GM12878 (cell line): ENCODE measurements around the gene EIF4H. TPM values are rescaled to one million over a fixed set of nuclear protein-coding genes. Genes with fewer than 3 reads are reported as not detected.

Experiments
- ATAC-seq: fragments of 200-7000 bp; cut with Tn5 transposase; 3 replicates; pipeline ENCODE4 v1.9.1; 2020; ENCODE audit warnings: mild to moderate bottlenecking, moderate library complexity
- BruUV-seq: library from RNA; stranded (reverse); fragments of 400-500 nt; replicated peaks from 2 replicates; lab custom pipeline; 2021; lab: Mats Ljungman, UMichigan
- CTCF ChIA-PET: fragments of 300-600 bp; sonication (Branson Sonifier 250); formaldehyde crosslinking; extraction: SDS; loops from one replicate; lab custom pipeline; 2021; ENCODE audit warnings: inconsistent platforms; lab: Yijun Ruan, JAX
- POLR2A ChIA-PET: fragments of 350-600 bp; formaldehyde crosslinking; extraction: SDS; loops from one replicate; lab custom pipeline; 2021; ENCODE audit warnings: inconsistent platforms; lab: Charles Lee
- RAD21 ChIA-PET: fragments of 300-600 bp; sonication (Branson Sonifier 250); formaldehyde crosslinking; loops from one replicate; lab custom pipeline; 2023; ENCODE audit warnings: antibody characterized with exemption; ENCODE audit not compliant: unreplicated experiment; lab: Charles Lee
- SMC1A ChIA-PET: fragments of 300-600 bp; sonication (Branson Sonifier 250); formaldehyde crosslinking; loops from one replicate; lab custom pipeline; 2023; ENCODE audit not compliant: unreplicated experiment, uncharacterized antibody; lab: Charles Lee
- DNase-seq: peaks from one replicate; pipeline ENCODE4 v3.0.0-alpha.2; 2011; ENCODE audit warnings: low read depth, low spot score
- FAIRE-seq: peaks from 3 replicates; lab custom pipeline; 2011; peaks lifted over from hg19 to GRCh38; lab: Jason Lieb, UNC
- H2AFZ ChIP-seq: 2 replicates; pipeline ENCODE4 v1.6.0; 2011; ENCODE audit warnings: low read depth, low read length, control low read depth; ENCODE audit not compliant: control insufficient read depth
- H3K27ac ChIP-seq: 2 replicates; pipeline ENCODE4 v1.5.1; 2011; ENCODE audit warnings: control low read depth; ENCODE audit not compliant: control insufficient read depth, insufficient read depth
- H3K27me3 ChIP-seq, 2 experiments: replicated peaks in 1 of 2; 2 replicates each; pipeline versions ENCODE4 v1.6.0 to v1.6.1; 2011; ENCODE audit warnings: low read length in 1 of 2; ENCODE audit not compliant: control insufficient read depth in 2 of 2, insufficient read depth in 2 of 2
- H3K36me3 ChIP-seq, 2 experiments: 2 replicates each; pipeline ENCODE4 v1.5.1; 2011; ENCODE audit warnings: low read length in 1 of 2; ENCODE audit not compliant: control insufficient read depth in 2 of 2, insufficient read depth in 2 of 2
- H3K4me1 ChIP-seq: 2 replicates; pipeline ENCODE4 v1.6.1; 2011; ENCODE audit warnings: mild to moderate bottlenecking, low read length, moderate library complexity, mixed read lengths; ENCODE audit not compliant: control insufficient read depth, insufficient read depth
- H3K4me2 ChIP-seq: 2 replicates; pipeline ENCODE4 v1.6.0; 2011; ENCODE audit warnings: control low read depth; ENCODE audit not compliant: control insufficient read depth, insufficient read depth
- H3K4me3 ChIP-seq: fragments of 200-600 bp; sonication (generic); 2 replicates; pipeline ENCODE4 v1.5.1; 2016
- H3K79me2 ChIP-seq: 2 replicates; pipeline ENCODE4 v1.6.0; 2011; ENCODE audit warnings: low read length; ENCODE audit not compliant: control insufficient read depth, insufficient read depth
- H3K9ac ChIP-seq: 2 replicates; pipeline ENCODE4 v1.8.0; 2011; ENCODE audit warnings: low read length, control low read depth, mixed read lengths; ENCODE audit not compliant: control insufficient read depth, insufficient read depth
- H3K9me3 ChIP-seq: replicated peaks from 3 replicates; pipeline ENCODE4 v1.5.1; 2011; ENCODE audit warnings: mild to moderate bottlenecking, low read length; ENCODE audit not compliant: control insufficient read depth, insufficient read depth
- H4K20me1 ChIP-seq: 2 replicates; pipeline ENCODE4 v1.6.0; 2011; ENCODE audit not compliant: control insufficient read depth, insufficient read depth
- CHD1 ChIP-seq: IDR thresholded peaks from 2 replicates; pipeline ENCODE4 v1.6.1; 2012; ENCODE audit warnings: low read depth, low read length, improper control_type of control experiment
- CREM ChIP-seq: IDR thresholded peaks from 2 replicates; pipeline ENCODE4 v1.6.1; 2014; ENCODE audit warnings: antibody characterized with exemption, low read depth
- CTCF ChIP-seq, 3 experiments: IDR thresholded peaks in 2 of 3; conservative IDR thresholded peaks in 1 of 3; 2 replicates each; pipeline ENCODE4 v1.5.1; 2011; ENCODE audit warnings: low read depth in 3 of 3, low read length in 3 of 3, mild to moderate bottlenecking in 3 of 3, control low read depth in 2 of 3, moderate library complexity in 2 of 3, inconsistent platforms in 1 of 3, mixed read lengths in 1 of 3; ENCODE audit not compliant: control insufficient read depth in 2 of 3, insufficient read depth in 1 of 3; ENCODE audit errors: extremely low read depth in 1 of 3
- ELK1 ChIP-seq: IDR thresholded peaks from 2 replicates; pipeline ENCODE4 v1.6.1; 2012; ENCODE audit warnings: low read depth, low read length, improper control_type of control experiment
- HDGF ChIP-seq: fragments of 450-650 bp; IDR thresholded peaks from 2 replicates; pipeline ENCODE4 v1.6.1; 2016; ENCODE audit warnings: antibody characterized with exemption
- JUND ChIP-seq: IDR thresholded peaks from 2 replicates; pipeline ENCODE4 v1.6.1; 2012; ENCODE audit warnings: low read depth, mild to moderate bottlenecking, low read length, improper control_type of control experiment, moderate library complexity
- KAT2A ChIP-seq: conservative IDR thresholded peaks from 2 replicates; pipeline ENCODE4 v1.6.1; 2011; ENCODE audit warnings: low read depth, low read length; ENCODE audit not compliant: control insufficient read depth
- MTA3 ChIP-seq: IDR thresholded peaks from 2 replicates; pipeline ENCODE4 v1.6.1; 2012; ENCODE audit warnings: low read length, inconsistent platforms, borderline replicate concordance
- SIN3A ChIP-seq: IDR thresholded peaks from 2 replicates; pipeline ENCODE4 v1.6.1; 2012; ENCODE audit warnings: low read depth, low read length, improper control_type of control experiment
- SMC3 ChIP-seq: IDR thresholded peaks from 2 replicates; pipeline ENCODE4 v1.6.1; 2011; ENCODE audit warnings: low read length, improper control_type of control experiment, borderline replicate concordance
- ZNF384 ChIP-seq: IDR thresholded peaks from 2 replicates; pipeline ENCODE4 v1.6.1; 2012; ENCODE audit warnings: low read depth, mild to moderate bottlenecking, low read length, improper control_type of control experiment, borderline replicate concordance
- whole genome bisulfite sequencing: methylation state at CpG from one replicate; pipeline ENCODE4 v1.1.6; 2016; ENCODE audit warnings: low lambda C conversion rate; ENCODE audit not compliant: insufficient replicate concordance, insufficient coverage; ENCODE audit errors: missing lambda C conversion rate; 5-methylcytosine and 5-hydroxymethylcytosine counted together
- in situ Hi-C: fragments of 300-500 bp; cut with MboI; formaldehyde crosslinking; loops from 9 replicates; pipeline ENCODE4 v1.14.3; 2018; ENCODE audit warnings: mixed read lengths
- intact Hi-C: fragments of 100-400 bp; cut with micrococcal nuclease; formaldehyde crosslinking; loops from one replicate; pipeline ENCODE4 v1.14.2; 2022; ENCODE audit not compliant: unreplicated experiment
- polyA plus RNA-seq, 11 experiments: library from polyadenylated mRNA; depleted of rRNA in 4 of 11; unstranded in 6 of 11; stranded (reverse) in 5 of 11; fragments of >200 nt; fragmentation: Nextera tagmentation in 4 of 11; fragmentation: Illumina TruSeq in 1 of 11; extraction: Ambion mirVana in 4 of 11; extraction: Trizol in 1 of 11; gene quantifications; 1 replicate in 1 of 11; 2 replicates in 10 of 11; pipeline versions ENCODE4 v1.2.1 to v1.2.3, GENCODE V29; 2011 to 2016; ENCODE audit warnings: inconsistent platforms in 2 of 11, missing spikeins in 2 of 11, low read depth in 1 of 11
- total RNA-seq, 4 experiments: library from RNA; depleted of rRNA in 3 of 4; stranded (reverse); fragments of >200 nt in 3 of 4; fragmentation: Illumina TruSeq in 1 of 4; extraction: Trizol in 1 of 4; gene quantifications; 2 replicates each; pipeline versions ENCODE4 v1.2.1 to v1.2.3, GENCODE V29; 2013 to 2021

EIF4H gene
- total and polyA plus RNA-seq, 10 of the 15 experiments (the other 5 are each of a cell fraction or from before 2014, with no cell fraction given), result 9.9 to 443 (median 258) TPM

- 96% methylated on average over 4 of the region's 4 CpGs for WGBS
These were observed 66.3 kb downstream of the EIF4H start for GRCh38 chr7:74240482-74240881.

More at GRCh38 chr7:74240482-74240881, 66.3 kb downstream of the EIF4H start:
- Histone ChIP-seq H2AFZ (no peak overlapping the region), H3K4me2 (no peak overlapping the region), H4K20me1 (no peaks in the 10 kb centered on the region), H3K4me1 (peaks cover 7% of the 10 kb centered on the region), H3K79me2 (no peaks in the 10 kb centered on the region; the same call in none of the 2 replicates), H3K4me3 (no peak overlapping the region), H3K9ac (no peak overlapping the region), H3K27ac (no peak overlapping the region), H3K9me3 (no peaks in the 10 kb centered on the region), H3K27me3 (no peaks in the 10 kb centered on the region), H3K36me3 (peaks cover 44 to 45% of the 10 kb centered on the region in 2 experiments)
- ATAC-seq, result no peak
- FAIRE-seq, result no peak
- ChIA-PET SMC1A (interaction anchor here (0.9 to 2.1 kb wide), 2 partner anchors 9 to 22 kb away, joined by 4 to 9 read pairs; no protein-coding TSS in a partner anchor), CTCF (interaction anchor here (2.0 kb wide), 1 partner anchor 161 kb away, joined by 5 read pairs; no protein-coding TSS in a partner anchor), RAD21 (interaction anchor here (0.7 to 1.8 kb wide), 2 partner anchors 24 to 161 kb away, joined by 3 to 6 read pairs; no protein-coding TSS in a partner anchor), POLR2A (interaction anchor here (0.7 to 1.8 kb wide), 2 partner anchors 14 to 23 kb away, joined by 4 to 5 read pairs; partner anchors contain the start of gene RFC2)
- no peak for DNase-seq
- TF ChIP-seq CTCF (IDR thresholded peaks at IDR 0.05 in 2 of 3, conservative IDR thresholded peaks at IDR 0.05 in 1 of 3; ENCODE audit: control insufficient read depth in 2 of 3, extremely low read depth in 1 of 3, insufficient read depth in 1 of 3, low read depth in 3 of 3, low read length in 3 of 3) (no peak), JUND (no peak), KAT2A (no peak), SIN3A (no peak), HDGF (no peak), CREM (no peak), SMC3 (no peak), CHD1 (no peak), MTA3 (no peak), ZNF384 (no peak), ELK1 (no peak)
- BruUV-seq, result no TSS peak
- in situ Hi-C loops, result no loop called here
- intact Hi-C loops, result no loop called here
